Activated CD4-positive, alpha-beta T cell treated with anti-CD3 and anti-CD28 coated beads, Interleukin-2, Interleukin-4, amounts not matched to agents 100 ng/mL and 50 ng/mL, durations not matched to agents 16 hours and 8 hours (primary cell): Measurements from ENCODE around the gene AHCYL2.
"Not testable (repeated sequence)": the region's sequence is repeated elsewhere in the genome, so short reads cannot be mapped to it uniquely, and the experiment has no call there.

Experiments
- DNase-seq: peaks from one replicate; pipeline ENCODE4 v3.0.0-alpha.2; 2020; ENCODE audit warnings: low spot score

AHCYL2 gene

DNA sequence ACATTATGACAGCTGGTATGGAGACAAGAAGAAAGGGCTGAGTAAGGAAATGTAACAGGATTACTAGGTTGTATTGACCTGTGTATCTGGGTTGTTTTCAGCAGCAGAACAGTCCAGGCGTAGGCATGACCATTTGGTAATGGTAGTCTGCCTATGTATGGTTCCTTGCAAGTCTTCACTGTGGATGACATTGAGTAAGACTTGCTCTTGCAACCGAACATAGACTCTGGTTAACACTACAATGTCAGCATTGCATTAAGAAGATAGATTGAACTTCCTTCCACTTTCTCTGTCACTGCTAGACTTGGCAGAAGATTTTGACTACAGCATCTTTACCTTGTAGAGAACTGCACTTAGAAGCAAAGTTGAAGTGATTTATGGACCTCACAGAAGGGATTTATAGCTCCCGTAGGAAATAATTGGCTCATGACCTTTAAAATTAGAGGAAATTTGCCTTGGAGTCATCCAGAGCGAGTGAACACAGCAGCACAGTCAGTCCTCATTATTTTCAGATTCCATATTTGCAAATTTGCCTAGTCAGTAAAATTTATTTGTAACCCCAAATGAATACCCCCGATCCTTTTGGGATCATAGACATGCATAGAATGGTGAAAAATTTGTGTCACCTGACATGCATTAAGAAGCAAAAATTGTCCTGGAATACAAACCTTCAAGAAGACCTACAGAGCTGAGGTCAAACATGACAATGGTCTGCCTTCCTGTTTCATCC, 129.8 kb downstream of the AHCYL2 start:
- DNase-seq = no peak

GRCh38 chr7:129356176-129356575, 131.3 kb downstream of the AHCYL2 start:
- no peak for DNase-seq

DNA sequence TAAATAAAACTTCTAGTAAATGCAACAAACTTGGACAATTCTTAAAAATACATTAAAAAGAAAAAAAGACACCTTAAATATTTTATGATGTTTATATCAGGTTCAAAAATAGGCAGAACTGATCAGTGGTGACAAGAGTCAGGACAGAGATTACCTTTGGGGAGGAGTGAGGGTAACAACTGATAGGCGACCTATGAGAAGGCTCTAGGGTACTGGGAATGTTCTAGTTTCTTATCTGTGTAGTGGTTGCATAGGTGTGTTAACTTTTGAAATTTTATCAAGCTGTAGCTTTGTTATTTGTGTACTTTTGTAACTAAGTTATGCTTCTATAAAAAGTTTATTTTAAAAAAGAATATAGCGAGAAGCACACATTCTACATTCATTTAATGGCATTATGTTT, 134.3 kb downstream of the AHCYL2 start:
- no peak for DNase-seq

DNA sequence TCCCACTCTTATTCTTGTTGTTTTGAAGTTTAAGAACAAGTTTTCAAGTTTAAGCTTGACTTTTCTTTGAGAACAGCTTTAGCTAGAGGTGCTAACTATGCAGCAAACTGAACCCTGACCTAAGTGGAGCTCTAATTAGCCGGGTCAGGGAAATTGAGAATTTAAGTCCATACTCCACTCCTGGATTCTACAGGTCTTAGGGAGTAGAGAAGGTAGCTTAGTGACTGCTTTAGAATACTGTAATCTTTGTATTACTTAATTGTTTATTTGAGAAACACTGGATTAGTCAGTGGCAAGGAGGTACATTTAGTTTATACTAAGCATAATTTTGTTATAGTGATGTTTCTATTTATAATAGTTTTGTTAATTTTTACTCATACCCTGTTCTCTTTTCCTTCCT, 134.8 kb downstream of the AHCYL2 start:
- no peak for DNase-seq

DNA sequence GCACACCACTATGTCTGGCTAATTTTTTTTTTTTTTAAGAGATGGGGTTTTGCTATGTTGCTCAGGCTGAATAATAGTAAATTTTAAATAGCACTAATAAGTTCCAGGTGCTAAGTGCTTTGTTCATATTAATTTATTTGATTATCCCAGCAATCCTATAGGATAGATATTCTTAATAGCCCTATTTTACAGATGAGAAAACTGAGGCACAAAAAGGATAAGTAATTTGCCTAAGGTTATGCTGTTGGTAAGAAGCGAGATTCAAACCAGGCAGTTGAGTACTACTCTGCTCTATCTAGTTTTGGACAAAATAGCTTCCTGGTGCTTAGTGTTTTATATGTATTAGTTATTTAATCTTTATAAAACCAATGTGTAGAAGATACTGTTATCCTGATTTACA, 136.9 kb downstream of the AHCYL2 start:
- DNase-seq = no peak

GRCh38 chr7:129362496-129362895, 137.7 kb downstream of the AHCYL2 start:
- DNase-seq = no peak

DNA sequence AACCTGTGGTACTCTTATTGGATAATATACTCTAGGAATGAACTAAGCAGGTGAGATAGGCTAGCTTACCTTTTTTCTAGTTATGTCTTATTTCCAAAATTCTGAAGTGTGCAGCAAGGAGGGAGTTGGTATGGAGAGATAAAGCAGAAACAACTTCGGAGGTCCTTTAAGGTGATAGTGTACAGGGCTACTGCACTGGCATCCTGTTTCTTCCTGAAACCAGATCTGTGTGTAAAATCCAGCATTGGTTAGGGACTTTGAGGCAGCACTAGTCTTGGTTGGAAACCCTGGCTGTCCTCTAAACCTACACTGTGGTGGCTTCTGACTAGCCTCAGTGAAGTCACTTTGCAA, 142.5 kb downstream of the AHCYL2 start:
- no peak for DNase-seq

DNA sequence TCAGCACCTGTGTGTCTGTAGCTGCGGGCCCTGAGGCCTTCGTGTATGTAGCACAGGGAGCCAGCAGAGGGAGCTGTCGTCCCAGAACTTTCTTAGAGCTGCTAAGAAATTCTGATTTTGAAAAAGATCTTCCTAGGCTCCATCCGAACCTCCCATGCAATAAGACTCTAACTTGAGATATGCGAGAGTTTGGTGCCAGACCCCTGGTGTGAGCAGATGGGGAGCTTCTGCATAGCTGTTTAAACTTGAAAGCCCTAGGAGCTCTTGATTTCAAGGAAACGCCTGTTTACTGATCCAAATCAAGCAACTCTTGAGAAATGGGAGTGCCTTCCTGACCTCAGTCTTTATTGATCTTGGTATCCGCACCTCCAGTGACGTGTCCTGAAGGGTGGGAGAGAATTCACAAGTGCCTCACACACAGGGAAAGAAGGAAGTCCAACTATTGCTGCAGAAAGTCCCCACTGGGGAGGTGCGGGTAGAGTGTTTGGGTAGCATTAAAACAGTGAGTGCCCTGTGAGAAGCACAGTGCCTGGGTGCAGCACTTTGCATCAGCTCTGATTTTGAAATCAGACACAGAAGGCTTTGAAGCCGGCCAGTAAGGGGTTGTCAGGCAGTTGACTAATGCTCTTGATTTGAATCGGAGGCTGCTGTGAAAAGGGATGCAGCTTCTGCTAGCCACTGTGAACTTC, 143.0 kb downstream of the AHCYL2 start:
- DNase-seq = peak; percentile 89

GRCh38 chr7:129368389-129368986, 143.7 kb downstream of the AHCYL2 start:
- peak; percentile 60 for DNase-seq

DNA sequence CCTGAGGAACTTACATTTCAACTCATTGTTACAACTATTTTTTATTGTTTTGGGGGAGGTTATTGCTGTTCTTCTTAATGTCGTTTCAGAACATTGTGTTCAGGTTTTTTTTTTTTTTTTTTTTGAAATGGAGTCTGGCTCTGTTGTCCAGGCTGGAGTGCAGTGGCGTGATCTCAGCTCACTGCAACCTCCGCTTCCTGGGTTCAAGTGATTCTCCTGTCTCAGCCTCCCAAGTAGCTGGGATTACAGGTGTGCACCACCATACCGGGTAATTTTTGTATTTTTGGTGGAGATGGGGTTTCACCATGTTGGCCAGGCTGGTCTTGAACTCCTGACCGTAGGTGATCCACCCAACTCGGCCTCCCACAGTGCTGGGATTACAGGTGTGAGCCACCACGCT, 144.6 kb downstream of the AHCYL2 start:
- not testable (repeated sequence) for DNase-seq

DNA sequence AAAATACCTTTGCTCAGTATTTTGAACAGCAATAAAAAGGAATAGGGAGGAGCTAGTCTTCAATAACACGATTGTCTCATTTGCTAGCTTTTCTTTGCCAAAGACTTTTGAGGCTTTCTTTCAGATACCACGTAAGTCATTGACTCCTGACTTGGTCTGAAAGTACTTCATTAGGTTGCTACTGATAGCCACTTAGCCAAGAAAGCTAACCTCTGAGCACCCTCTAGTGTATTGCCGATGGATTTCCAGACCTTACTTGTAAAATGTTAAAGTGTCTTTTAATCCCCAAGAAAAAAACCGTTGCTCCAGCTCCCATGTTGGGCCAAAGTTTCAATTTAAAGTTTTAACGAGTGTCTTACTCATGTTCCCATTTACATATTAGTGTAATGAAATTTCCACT, 146.0 kb downstream of the AHCYL2 start:
- no peak for DNase-seq

DNA sequence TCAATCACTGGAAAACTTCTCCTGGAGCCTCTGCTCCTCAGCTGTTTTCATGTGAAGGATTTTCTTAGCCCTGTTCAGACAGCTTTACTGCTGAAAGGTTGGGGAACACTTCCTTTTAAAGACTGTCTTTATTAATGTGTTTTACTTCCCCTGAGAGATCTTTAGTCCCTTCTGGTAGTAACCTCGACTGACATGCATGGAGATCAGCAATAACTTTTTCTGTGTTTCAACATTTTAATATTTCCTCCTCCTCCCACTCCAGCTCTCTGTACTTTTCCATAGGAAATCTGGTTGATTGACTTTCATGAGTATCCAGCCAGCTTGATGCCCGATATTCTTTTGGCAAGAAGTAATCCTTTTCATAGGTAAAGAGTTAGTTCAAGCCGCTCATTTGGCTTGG, 146.7 kb downstream of the AHCYL2 start:
- DNase-seq = no peak

GRCh38 chr7:129373651-129374428, 149.0 kb downstream of the AHCYL2 start:
- peak; percentile 43 for DNase-seq

DNA sequence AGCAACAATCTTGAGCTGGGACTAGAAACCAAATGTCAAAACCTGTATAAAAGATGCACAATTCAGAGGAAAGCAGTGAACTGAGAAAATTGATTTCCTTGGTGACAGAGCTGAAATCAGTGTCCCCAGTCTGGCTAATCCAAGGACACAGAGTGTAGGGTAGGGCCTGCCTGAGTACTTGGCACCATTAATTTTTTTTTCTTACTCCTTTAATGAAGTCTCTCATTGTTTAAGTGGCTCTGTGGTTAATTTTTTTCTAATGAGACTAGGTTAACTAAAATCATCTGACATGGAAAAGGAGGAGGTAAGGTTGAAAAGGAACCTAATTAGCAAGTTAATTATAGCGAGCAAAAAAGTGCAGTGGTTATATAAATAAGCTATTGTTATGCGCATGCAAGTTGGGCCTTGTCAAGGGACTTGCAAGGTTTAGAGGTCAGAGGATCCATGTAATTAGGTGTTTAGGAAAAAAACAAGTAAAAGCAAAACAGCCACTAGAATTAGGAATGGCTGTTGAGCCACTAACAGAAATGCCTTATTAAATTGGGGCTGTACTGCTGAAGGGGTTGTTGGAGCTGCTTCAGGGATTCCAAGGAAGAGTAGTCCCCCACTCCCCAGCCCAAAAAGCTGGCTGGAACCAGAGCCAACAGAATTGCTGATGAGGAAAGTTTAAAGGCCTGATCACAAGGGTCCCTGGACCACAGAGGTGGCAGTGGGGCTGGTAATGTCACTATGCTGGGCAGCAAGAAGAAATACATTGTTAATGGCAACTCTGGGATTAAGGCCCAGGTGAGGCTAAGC, 150.5 kb downstream of the AHCYL2 start:
- DNase-seq = no peak

DNA sequence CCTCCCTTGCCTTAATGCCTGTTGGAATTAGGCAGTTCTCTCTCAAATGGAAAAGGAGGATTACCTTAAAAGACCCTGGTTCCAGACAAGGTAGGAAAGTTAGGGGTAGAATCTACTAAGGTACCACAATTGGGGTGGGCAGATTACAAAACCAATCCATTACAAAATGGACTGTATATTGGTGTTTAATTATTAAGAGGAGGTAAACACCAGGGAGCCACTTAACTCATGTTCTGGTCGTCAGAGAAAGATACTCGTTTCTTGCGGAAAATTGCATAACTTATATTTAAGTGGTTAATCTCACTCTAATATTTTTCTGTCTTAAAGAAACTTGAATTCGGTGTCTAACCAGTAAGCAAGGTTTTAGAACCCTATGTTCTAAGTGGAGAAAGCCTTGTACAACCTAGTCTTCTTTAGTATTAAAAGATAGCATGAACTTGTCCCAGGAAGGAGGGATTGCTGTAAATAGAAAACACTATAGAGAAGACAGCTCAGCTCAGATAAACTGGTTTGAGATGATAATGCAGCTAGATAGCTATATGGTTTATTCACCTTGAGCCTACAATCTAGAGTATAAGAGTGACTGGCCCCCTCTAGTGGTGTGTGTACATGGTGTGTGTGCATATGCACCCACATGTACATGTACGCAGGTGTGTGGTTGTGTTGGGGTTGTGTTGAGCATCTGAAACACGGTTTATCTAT, 151.4 kb downstream of the AHCYL2 start:
- peak; percentile 80 for DNase-seq

GRCh38 chr7:129376778-129377700, 152.2 kb downstream of the AHCYL2 start:
- peak; percentile 77 for DNase-seq

GRCh38 chr7:129381710-129382484, 157.1 kb downstream of the AHCYL2 start:
- DNase-seq = no peak

DNA sequence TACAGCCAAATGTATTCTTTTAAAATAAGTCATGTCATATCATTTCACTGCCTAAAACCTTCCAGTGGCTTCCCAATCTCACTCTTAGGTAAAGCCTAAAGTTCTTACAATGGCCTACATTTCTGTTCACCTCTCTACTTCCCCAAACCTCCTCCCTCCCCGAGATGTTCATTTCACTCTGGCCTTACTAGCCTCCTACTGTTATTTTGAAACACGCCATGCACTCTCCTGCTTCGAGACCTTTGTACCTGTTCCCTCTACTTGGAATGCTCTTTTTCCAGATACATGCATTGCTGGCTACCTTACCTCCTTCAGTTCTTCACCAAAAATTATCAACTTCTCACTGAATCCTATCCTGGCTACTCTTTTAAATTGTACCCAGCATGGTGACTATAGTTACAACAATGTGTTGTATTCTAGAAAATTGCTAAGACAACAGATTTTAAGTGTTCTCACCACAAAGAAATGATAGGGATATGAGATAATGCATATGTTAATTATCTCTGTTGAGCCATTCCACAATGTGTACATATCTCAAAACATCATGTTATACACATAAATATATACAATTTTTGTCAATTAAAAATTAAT, 158.8 kb downstream of the AHCYL2 start:
- DNase-seq = no peak

DNA sequence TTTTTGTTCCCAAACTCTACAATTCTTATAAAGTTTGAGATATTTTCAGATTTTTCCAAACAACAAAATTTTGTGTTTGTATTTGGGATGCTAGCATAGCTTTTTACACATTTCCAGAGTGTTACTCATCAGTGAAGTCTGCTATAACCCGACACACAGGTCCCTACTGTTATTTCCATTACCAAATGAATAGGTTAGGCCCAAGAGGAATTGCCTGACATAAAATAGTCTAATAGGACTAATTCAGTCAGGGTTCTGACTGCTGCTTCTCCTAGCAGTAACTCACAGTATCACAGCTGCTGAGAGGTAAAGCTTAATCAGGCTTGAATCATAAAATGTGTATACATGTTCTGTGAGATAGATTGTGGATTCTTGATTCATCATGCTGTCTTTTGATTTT, 160.3 kb downstream of the AHCYL2 start:
- DNase-seq = no peak
